Stomach (tissue), 9 donors: ENCODE results near the gene WDR89. TPM values are rescaled to one million over a fixed set of nuclear protein-coding genes. Genes with fewer than 3 reads are reported as not detected.

Experiments used
- DNase-seq, 2 donors: peaks; one replicate each; pipeline versions ENCODE4 v3.0.0 to v3.0.0-alpha.2; 2013 to 2019
- H3K27ac ChIP-seq, 5 donors: fragments of 200-600 bp in 4 of 5; sonication (generic) in 4 of 5; one replicate each; pipeline ENCODE4 v1.5.1; 2013 to 2019; ENCODE audit warnings: mild to moderate bottlenecking in 1 of 5, moderate library complexity in 1 of 5
- H3K27me3 ChIP-seq, 3 donors: fragments of 200-600 bp; sonication (generic); one replicate each; pipeline ENCODE4 v1.5.1; 2017 to 2019; ENCODE audit warnings: mixed run types in 1 of 3
- H3K36me3 ChIP-seq, 4 donors: fragments of 200-600 bp; sonication (generic); 1 replicate in 3 of 4; 2 replicates in 1 of 4; pipeline ENCODE4 v1.5.1; 2016 to 2019
- H3K4me1 ChIP-seq, 4 donors: fragments of 200-600 bp; sonication (generic); one replicate each; pipeline ENCODE4 v1.5.1; 2016 to 2019
- H3K4me3 ChIP-seq, 4 donors: fragments of 200-600 bp; sonication (generic) in 3 of 4; one replicate each; pipeline ENCODE4 v1.5.1; 2016 to 2019; ENCODE audit warnings: mild to moderate bottlenecking in 1 of 4
- H3K9me3 ChIP-seq, 4 donors: fragments of 200-600 bp; sonication (generic); one replicate each; pipeline ENCODE4 v1.5.1; 2016 to 2019
- EP300 ChIP-seq: sonication (generic); formaldehyde crosslinking; IDR thresholded peaks from one replicate; pipeline ENCODE4 v1.6.1; 2017; ENCODE audit warnings: antibody characterized with exemption
- POLR2A ChIP-seq, 4 donors: fragments of 450-650 bp; IDR thresholded peaks; one replicate each; pipeline ENCODE4 v1.6.1; 2016; ENCODE audit warnings: antibody characterized with exemption in 4 of 4, control low read depth in 2 of 4, mild to moderate bottlenecking in 1 of 4, moderate library complexity in 1 of 4
- POLR2AphosphoS5 ChIP-seq, 3 donors: sonication (generic); formaldehyde crosslinking; IDR thresholded peaks; one replicate each; pipeline ENCODE4 v1.6.1; 2016; ENCODE audit warnings: antibody characterized with exemption in 3 of 3
- WGBS, 5 donors: extraction: QIAGEN DNeasy Blood & Tissue Kit in 3 of 5; methylation state at CpG; one replicate each; pipeline versions ENCODE4 v1.1.5 to v1.1.7; 2013 to 2018; 5-methylcytosine and 5-hydroxymethylcytosine counted together
- intact Hi-C: fragments of 100-400 bp; cut with DNase I; formaldehyde crosslinking; loops from one replicate; pipeline ENCODE4 v1.15.1; 2023; ENCODE audit warnings: low total_unique reads
- polyA plus RNA-seq, 3 donors: library from polyadenylated mRNA; stranded (reverse); fragments of 200-250 nt; gene quantifications; one replicate each; pipeline ENCODE4 v1.2.3, GENCODE V29; 2013
- total RNA-seq, 5 donors: library from RNA; depleted of rRNA; stranded (reverse); fragments of >200 nt; gene quantifications; one replicate each; pipeline versions ENCODE4 v1.1.0 to v1.2.3, GENCODE V29; 2014 to 2016
- TF ChIP-seq, protein P1 (sequence below), 7 experiments: fragments of 450-650 bp in 4 of 7; fragments of 200-600 bp in 3 of 7; sonication (generic) in 3 of 7; IDR thresholded peaks; one replicate each; pipeline ENCODE4 v1.5.1; 2016 to 2019; ENCODE audit warnings: antibody characterized with exemption in 7 of 7, control low read depth in 2 of 7, mild to moderate bottlenecking in 1 of 7
- donor health status: healthy with polysubstance abuse.
- donor health status: Bipolar disorder and iron deficiency.
- donor health status: healthy.

Gene WDR89
- total and polyA plus RNA-seq, 8 donors: 0.29 to 15.4 (median 4.1) TPM

DNA sequence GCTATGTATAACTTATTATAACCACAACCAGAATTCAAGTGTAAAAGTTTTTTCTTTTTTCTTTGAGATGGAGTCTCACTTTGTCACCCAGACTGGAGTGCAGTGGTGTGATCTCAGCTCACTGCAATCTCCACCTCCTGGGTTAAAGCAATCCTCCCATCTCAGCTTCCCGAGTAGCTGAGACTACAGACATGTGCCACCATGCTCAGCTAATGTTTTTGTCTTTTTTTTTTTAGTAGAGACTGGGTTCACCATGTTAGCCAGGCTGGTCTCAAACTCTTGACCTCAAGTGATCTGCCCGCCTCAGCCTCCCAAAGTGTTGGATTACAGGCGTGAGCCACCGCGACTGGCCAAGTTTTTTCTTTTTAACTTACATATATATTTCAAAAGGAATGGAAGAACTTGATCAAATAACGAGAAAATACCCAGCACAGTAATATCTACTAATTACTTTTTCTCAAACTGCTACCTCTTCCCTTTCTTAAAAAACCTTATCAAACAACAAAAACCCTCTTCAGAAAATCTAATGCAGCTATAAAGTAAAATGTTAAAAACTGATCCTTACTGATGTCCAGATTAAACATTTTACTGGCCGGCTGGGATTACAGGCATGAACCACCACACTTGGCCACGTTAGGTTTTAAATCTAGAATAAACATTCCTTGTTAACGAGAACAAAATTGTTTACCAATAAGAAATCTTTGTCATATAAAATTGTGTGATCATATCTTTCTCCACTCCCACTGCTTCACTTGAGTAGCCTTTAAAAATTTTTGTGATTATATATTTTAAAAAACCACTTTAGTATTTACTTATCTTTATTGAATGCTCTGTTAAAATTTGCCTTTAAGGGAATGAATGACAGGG, 41.3 kb upstream of the WDR89 start:
- 83 to 89% (median 85%) methylated on average over 9 of the region's 9 CpGs for WGBS, 5 donors
- intact Hi-C loops: no loop called here

GRCh38 chr14:63678536-63678935, 36.9 kb upstream of the WDR89 start:
- intact Hi-C loops: no loop called here
- peaks cover 0 to 27% (median 11%) of the 10 kb centered on the region in 4 donors for H3K36me3 ChIP-seq
- TF ChIP-seq, protein P1, sequence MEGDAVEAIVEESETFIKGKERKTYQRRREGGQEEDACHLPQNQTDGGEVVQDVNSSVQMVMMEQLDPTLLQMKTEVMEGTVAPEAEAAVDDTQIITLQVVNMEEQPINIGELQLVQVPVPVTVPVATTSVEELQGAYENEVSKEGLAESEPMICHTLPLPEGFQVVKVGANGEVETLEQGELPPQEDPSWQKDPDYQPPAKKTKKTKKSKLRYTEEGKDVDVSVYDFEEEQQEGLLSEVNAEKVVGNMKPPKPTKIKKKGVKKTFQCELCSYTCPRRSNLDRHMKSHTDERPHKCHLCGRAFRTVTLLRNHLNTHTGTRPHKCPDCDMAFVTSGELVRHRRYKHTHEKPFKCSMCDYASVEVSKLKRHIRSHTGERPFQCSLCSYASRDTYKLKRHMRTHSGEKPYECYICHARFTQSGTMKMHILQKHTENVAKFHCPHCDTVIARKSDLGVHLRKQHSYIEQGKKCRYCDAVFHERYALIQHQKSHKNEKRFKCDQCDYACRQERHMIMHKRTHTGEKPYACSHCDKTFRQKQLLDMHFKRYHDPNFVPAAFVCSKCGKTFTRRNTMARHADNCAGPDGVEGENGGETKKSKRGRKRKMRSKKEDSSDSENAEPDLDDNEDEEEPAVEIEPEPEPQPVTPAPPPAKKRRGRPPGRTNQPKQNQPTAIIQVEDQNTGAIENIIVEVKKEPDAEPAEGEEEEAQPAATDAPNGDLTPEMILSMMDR (IDR thresholded peaks at IDR 0.05): no peak
- TF ChIP-seq EP300 (no peak), POLR2AphosphoS5 (IDR thresholded peaks at IDR 0.05) (no peak), POLR2A (IDR thresholded peaks at IDR 0.05) (no peak)
- H3K4me3 ChIP-seq: no peak overlapping the region
- no peaks in the 10 kb centered on the region for H3K27me3 ChIP-seq
- no peak overlapping the region for H3K27ac ChIP-seq
- 95 to 100% (median 100%) methylated on average over 1 of the region's 1 CpG for WGBS, 5 donors
- H3K4me1 ChIP-seq: no peaks in the 10 kb centered on the region
- H3K9me3 ChIP-seq: no peaks in the 10 kb centered on the region
- no peak for DNase-seq

More for the DNA sequence above, 41.3 kb upstream of the WDR89 start:
- TF ChIP-seq EP300 (no peak), POLR2AphosphoS5 (IDR thresholded peaks at IDR 0.05) (no peak), POLR2A (IDR thresholded peaks at IDR 0.05) (no peak)
- TF ChIP-seq, protein P1 (IDR thresholded peaks at IDR 0.05): no peak
- no peaks in the 10 kb centered on the region for H3K9me3 ChIP-seq
- H3K4me3 ChIP-seq: no peak overlapping the region
- DNase-seq: no peak
- no peaks in the 10 kb centered on the region for H3K4me1 ChIP-seq
- no peak overlapping the region for H3K27ac ChIP-seq
- peaks cover 0 to 14% (median 10%) of the 10 kb centered on the region in 4 donors for H3K36me3 ChIP-seq
- H3K27me3 ChIP-seq: no peaks in the 10 kb centered on the region

- WGBS, 5 donors: 83 to 90% (median 85%) methylated on average over 3 of the region's 3 CpGs
- no peak for DNase-seq
Measured at GRCh38 chr14:63677891-63678379, 36.3 kb upstream of the WDR89 start.

GRCh38 chr14:63676615-63677014, 34.9 kb upstream of the WDR89 start:
- no peak for DNase-seq
- Histone ChIP-seq H3K27me3 (no peaks in the 10 kb centered on the region), H3K4me1 (peaks cover 0 to 11% (median 0%) of the 10 kb centered on the region in 4 donors), H3K27ac (no peak overlapping the region), H3K9me3 (no peaks in the 10 kb centered on the region), H3K4me3 (no peak overlapping the region), H3K36me3 (peaks cover 0 to 23% (median 11%) of the 10 kb centered on the region in 4 donors)
- TF ChIP-seq POLR2AphosphoS5 (IDR thresholded peaks at IDR 0.05) (no peak), EP300 (no peak), POLR2A (IDR thresholded peaks at IDR 0.05) (no peak)
- TF ChIP-seq, protein P1 (IDR thresholded peaks at IDR 0.05): no peak
- WGBS, 5 donors: 66 to 87% (median 85%) methylated on average over 3 of the region's 3 CpGs
- intact Hi-C loops: no loop called here

More at GRCh38 chr14:63677891-63678379, 36.3 kb upstream of the WDR89 start:
- H3K27ac ChIP-seq: no peak overlapping the region
- no peaks in the 10 kb centered on the region for H3K27me3 ChIP-seq
- no peak for TF ChIP-seq POLR2AphosphoS5 (IDR thresholded peaks at IDR 0.05)
- no peak for TF ChIP-seq POLR2A (IDR thresholded peaks at IDR 0.05)
- TF ChIP-seq EP300: no peak
- peaks cover 0 to 27% (median 11%) of the 10 kb centered on the region in 4 donors for H3K36me3 ChIP-seq
- intact Hi-C loops: no loop called here
- no peaks in the 10 kb centered on the region for H3K9me3 ChIP-seq
- H3K4me3 ChIP-seq: no peak overlapping the region
- no peaks in the 10 kb centered on the region for H3K4me1 ChIP-seq
